GM13977 (cell line): ENCODE results near the gene RECQL5.

ENCODE experiments used
- DNase-seq: peaks from one replicate; pipeline ENCODE4 v3.0.0; 2012; ENCODE audit warnings: low spot score
- in situ Hi-C: fragments of 300-500 bp; cut with MboI; formaldehyde crosslinking; loops from one replicate; pipeline ENCODE4 v1.12.0; 2022; ENCODE audit warnings: low sequenced_read_pairs, low pct_unique_long_range_greater_than_20kb, mixed read lengths, inconsistent platforms; ENCODE audit not compliant: unreplicated experiment
- TF ChIP-seq, protein P1 (sequence below): IDR thresholded peaks from 2 replicates; pipeline ENCODE4 v1.5.1; 2012; ENCODE audit warnings: mild to moderate bottlenecking, control low read depth; ENCODE audit not compliant: insufficient read depth; ENCODE audit errors: extremely low read depth, missing control alignments

The RECQL5 gene

DNA sequence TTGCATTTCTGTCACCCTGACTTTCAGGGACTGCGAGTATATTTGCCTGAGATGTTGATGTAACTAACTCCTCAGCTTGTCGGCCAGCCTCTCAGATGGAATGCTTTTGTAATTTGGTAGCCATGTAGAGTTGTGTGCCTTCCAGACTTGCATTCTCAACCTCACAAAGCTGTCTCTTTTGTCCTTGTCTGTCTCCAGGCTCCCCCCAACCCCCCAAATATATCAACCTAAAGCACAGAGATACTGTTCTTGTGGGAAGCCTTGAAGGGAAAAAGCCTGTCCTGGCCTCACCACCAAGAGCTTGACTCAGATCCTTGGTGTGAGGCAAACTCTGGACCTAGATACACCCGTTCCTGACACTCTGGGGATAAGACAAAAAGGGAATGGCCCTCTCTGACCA lies 18.5 kb upstream of the RECQL5 start:
- DNase-seq: no peak
- TF ChIP-seq, protein P1, sequence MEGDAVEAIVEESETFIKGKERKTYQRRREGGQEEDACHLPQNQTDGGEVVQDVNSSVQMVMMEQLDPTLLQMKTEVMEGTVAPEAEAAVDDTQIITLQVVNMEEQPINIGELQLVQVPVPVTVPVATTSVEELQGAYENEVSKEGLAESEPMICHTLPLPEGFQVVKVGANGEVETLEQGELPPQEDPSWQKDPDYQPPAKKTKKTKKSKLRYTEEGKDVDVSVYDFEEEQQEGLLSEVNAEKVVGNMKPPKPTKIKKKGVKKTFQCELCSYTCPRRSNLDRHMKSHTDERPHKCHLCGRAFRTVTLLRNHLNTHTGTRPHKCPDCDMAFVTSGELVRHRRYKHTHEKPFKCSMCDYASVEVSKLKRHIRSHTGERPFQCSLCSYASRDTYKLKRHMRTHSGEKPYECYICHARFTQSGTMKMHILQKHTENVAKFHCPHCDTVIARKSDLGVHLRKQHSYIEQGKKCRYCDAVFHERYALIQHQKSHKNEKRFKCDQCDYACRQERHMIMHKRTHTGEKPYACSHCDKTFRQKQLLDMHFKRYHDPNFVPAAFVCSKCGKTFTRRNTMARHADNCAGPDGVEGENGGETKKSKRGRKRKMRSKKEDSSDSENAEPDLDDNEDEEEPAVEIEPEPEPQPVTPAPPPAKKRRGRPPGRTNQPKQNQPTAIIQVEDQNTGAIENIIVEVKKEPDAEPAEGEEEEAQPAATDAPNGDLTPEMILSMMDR: no peak
- in situ Hi-C loops: no loop called here

DNA sequence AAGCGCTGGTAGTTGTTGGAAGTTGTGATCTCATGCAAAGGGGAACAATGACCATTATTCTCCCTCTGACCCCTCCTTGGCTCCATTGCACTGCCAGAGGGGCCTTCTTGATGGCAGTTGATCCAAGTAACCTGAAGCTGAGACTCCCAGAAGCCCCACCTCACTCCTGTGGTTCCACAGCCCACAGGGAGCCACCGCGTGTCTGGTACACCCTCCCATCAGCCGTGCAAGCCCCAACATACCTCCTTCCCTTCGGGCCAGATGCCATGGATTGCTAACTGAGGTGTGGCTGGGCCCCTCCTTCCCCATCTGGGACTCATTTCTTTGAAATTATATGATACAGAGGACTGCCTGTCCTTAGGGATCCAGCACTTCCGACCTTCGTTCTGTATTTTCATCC lies 18.0 kb upstream of the RECQL5 start:
- no peak for DNase-seq
- in situ Hi-C loops: no loop called here
- TF ChIP-seq, protein P1: no peak

DNA sequence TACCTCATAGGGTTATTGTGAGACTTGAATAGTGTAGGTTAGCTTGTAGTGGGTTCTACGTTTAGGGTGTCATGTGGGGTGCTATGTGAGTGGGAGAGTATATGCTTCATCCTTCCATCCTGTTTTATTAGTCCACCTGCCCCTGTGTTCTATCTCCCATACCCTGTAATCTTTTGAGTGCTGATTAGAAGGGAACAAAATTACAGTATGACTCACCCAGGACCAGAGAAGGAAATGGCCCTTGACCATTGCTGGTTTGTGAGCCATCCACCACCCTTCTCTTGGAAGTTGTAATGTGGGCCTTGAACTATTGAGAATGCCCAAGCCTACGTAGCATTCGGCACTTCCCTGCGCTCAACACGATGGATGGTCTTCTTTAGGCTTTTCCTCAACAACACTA lies 17.3 kb upstream of the RECQL5 start:
- TF ChIP-seq, protein P1: no peak
- no peak for DNase-seq
- in situ Hi-C loops: no loop called here

DNA sequence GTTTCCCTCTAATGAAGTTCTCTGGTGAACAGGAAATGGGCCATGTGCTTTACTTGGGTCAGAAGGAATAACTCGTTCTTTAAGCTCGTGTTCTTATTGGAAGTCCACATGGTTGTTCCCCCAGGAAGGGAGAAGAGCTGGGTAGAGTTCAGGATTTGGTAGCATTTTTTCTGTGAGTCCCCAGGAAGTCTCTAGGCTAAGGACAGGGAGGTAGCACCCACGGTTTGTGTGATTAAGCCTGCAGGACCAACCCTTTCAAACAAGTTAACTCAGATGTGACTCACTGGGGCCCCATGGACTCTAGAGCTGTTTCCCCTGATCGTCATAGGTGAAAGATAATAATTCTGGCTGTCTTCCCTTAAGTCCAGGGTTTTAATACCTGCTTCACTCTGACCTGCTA lies 16.6 kb upstream of the RECQL5 start:
- in situ Hi-C loops: no loop called here
- TF ChIP-seq, protein P1: no peak
- no peak for DNase-seq

DNA sequence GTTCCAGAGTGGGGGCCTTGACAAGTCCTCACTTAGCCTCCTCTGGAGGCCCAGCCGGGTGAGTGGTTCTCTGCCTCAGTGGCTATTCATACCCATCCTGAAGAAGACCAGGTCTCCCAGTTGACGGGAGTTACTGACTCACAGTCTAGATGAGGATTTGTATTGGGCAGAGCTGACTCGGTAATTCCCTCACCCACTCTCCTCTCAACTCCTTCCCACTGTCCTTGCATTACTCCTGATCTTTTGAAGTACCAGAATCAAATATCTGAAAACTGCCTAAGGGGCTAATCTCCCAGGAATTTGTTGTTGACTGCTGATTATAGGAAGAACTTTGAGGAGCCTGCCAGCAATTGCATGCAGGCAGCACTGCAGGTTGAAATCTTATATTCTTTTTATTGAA lies 14.3 kb upstream of the RECQL5 start:
- in situ Hi-C loops: no loop called here
- TF ChIP-seq, protein P1: no peak

DNA sequence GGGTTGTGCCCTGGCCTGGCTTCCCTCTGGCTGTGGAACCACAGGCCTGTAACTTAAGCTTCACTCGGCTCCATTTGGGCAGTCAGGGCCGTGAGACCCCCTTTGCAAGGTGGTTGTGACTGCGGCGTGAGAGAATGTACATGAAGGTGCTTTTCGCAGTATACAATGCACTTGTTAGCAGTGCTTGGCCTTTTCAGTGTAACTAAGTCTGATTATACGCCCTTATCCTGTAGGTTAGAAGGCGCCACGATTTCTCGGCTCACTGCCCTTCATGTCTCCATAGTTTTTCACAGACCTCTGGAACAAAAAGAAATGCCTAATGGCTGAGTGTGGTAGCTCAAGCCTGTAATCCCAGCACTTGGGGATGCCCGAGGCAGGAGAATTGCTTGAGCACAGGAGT lies 13.5 kb upstream of the RECQL5 start:
- DNase-seq: no peak
- in situ Hi-C loops: no loop called here
- TF ChIP-seq, protein P1: no peak

More for the DNA sequence above, 14.3 kb upstream of the RECQL5 start:
- no peak for DNase-seq

DNA sequence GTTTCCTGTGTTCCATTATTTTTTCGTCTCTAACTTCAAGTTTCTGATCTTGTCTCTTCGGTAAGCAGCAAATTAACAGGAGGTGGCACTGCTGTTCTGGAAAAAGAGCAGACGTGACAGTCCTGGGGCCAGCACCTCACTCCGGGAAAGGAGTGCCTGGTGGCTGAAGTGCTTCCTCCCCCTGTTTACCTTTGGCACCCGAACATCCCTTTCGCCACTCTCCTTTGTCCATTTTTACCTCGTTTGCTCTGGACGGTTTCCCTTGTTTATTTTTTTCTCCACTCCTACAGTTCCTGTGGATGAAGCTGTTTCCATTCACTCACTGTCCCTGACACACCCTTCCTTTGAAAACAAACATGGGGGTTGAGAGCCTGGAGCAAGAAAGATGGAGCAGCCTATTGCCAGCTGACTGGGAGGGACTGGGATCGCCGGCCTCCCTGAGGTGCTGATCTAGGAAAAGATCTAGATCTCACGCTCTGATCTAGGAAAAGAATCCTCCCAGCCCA lies 12.8 kb upstream of the RECQL5 start:
- in situ Hi-C loops: loop anchor here (10.0 kb wide), 1 partner anchor 65 kb away; no protein-coding TSS in a partner anchor

More for the DNA sequence above, 12.8 kb upstream of the RECQL5 start:
- DNase-seq: no peak
- TF ChIP-seq, protein P1: no peak
